SU-DHL-6 (cell line): ENCODE data around the gene SLC35D1.

ENCODE experiments used
- EZH2phosphoT487 ChIP-seq: fragments of 200-600 bp; sonication (generic), shearing (Covaris generic); conservative IDR thresholded peaks from 2 replicates; pipeline ENCODE4 v1.6.1; 2018; ENCODE audit warnings: mild to moderate bottlenecking, antibody characterized with exemption, low read length, moderate library complexity, mixed read lengths
- TF ChIP-seq, protein P1 (sequence below): fragments of 200-600 bp; sonication (generic); IDR thresholded peaks from one replicate; pipeline ENCODE4 v1.5.1; 2017; ENCODE audit warnings: antibody characterized with exemption, mild to moderate bottlenecking, low read length, moderate library complexity; ENCODE audit not compliant: insufficient read depth, poor library complexity, severe bottlenecking

- TF ChIP-seq, protein P1, sequence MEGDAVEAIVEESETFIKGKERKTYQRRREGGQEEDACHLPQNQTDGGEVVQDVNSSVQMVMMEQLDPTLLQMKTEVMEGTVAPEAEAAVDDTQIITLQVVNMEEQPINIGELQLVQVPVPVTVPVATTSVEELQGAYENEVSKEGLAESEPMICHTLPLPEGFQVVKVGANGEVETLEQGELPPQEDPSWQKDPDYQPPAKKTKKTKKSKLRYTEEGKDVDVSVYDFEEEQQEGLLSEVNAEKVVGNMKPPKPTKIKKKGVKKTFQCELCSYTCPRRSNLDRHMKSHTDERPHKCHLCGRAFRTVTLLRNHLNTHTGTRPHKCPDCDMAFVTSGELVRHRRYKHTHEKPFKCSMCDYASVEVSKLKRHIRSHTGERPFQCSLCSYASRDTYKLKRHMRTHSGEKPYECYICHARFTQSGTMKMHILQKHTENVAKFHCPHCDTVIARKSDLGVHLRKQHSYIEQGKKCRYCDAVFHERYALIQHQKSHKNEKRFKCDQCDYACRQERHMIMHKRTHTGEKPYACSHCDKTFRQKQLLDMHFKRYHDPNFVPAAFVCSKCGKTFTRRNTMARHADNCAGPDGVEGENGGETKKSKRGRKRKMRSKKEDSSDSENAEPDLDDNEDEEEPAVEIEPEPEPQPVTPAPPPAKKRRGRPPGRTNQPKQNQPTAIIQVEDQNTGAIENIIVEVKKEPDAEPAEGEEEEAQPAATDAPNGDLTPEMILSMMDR, result no peak
- TF ChIP-seq EZH2phosphoT487, result no peak
Measured at GRCh38 chr1:66954208-66954607, 99.7 kb downstream of the SLC35D1 start.
